HCT116 (cell line): Measurements from ENCODE around the gene DNAH7. TPM values are rescaled to one million over a fixed set of nuclear protein-coding genes. Genes with fewer than 3 reads are reported as not detected.

Experiments
- ATAC-seq: fragments of 200-7000 bp; cut with Tn5 transposase; 2 replicates; pipeline ENCODE4 v1.9.1; 2020; ENCODE audit warnings: mild to moderate bottlenecking, moderate library complexity
- BruUV-seq: library from RNA; stranded (reverse); fragments of 400-500 nt; replicated peaks from 2 replicates; lab custom pipeline; 2021; lab: Mats Ljungman, UMichigan
- CTCF ChIA-PET: fragments of 300-600 bp; sonication (Branson Sonifier 250); formaldehyde crosslinking; loops from one replicate; lab custom pipeline; 2021; ENCODE audit warnings: antibody characterized with exemption; lab: Charles Lee
- POLR2A ChIA-PET: fragments of 300-600, 350-600 bp; sonication (Branson Sonifier 250); formaldehyde crosslinking; loops from one replicate; lab custom pipeline; 2021; ENCODE audit warnings: antibody characterized with exemption; lab: Charles Lee
- RAD21 ChIA-PET, 2 experiments: fragments of 300-600 bp; sonication (Branson Sonifier 250); formaldehyde crosslinking; loops; one replicate each; lab custom pipeline; 2023; ENCODE audit warnings: low total read pairs in 2 of 2; ENCODE audit not compliant: uncharacterized antibody in 2 of 2, unreplicated experiment in 2 of 2, low non-redundant PET in 1 of 2; lab: Charles Lee
- DNase-seq: peaks from one replicate; pipeline ENCODE4 v3.0.0-alpha.2; 2010; ENCODE audit warnings: low read depth, low spot score
- H2AFZ ChIP-seq: fragments of 200-600 bp; shearing (Covaris generic), sonication (generic); 2 replicates; pipeline ENCODE4 v1.6.1; 2017; ENCODE audit warnings: low read depth, mixed run types, mixed read lengths, antibody characterized with exemption, low read length; ENCODE audit not compliant: poor library complexity, severe bottlenecking
- H3K27ac ChIP-seq: 2 replicates; pipeline ENCODE4 v1.5.1; 2012; ENCODE audit warnings: low read depth, low read length
- H3K27me3 ChIP-seq: fragments of 200-600 bp; sonication (generic); 2 replicates; pipeline ENCODE4 v1.6.1; 2016; ENCODE audit warnings: mixed run types, low read length, mixed read lengths; ENCODE audit not compliant: insufficient read depth
- H3K36me3 ChIP-seq, 2 experiments: fragments of 200-500 bp in 1 of 2; fragments of 200-600 bp in 1 of 2; sonication (Bioruptor generic) in 1 of 2; sonication (generic) in 1 of 2; 2 replicates each; pipeline versions ENCODE4 v1.5.1 to v1.6.1; 2014 to 2016; ENCODE audit warnings: low read length in 2 of 2, inconsistent platforms in 1 of 2, mixed read lengths in 1 of 2, mixed run types in 1 of 2; ENCODE audit not compliant: insufficient read depth in 2 of 2, control insufficient read depth in 1 of 2
- H3K4me1 ChIP-seq, 2 experiments: fragments of 200-600 bp in 1 of 2; sonication (generic) in 1 of 2; 2 replicates each; pipeline versions ENCODE4 v1.5.1 to v1.6.1; 2012 to 2017; ENCODE audit warnings: low read length in 2 of 2, inconsistent platforms in 1 of 2, mild to moderate bottlenecking in 1 of 2, mixed read lengths in 1 of 2, mixed run types in 1 of 2, moderate library complexity in 1 of 2; ENCODE audit not compliant: insufficient read depth in 2 of 2, control insufficient read depth in 1 of 2
- H3K4me2 ChIP-seq: fragments of 200-600 bp; sonication (generic); 2 replicates; pipeline ENCODE4 v1.6.1; 2017; ENCODE audit warnings: mixed run types, low read length, mixed read lengths
- H3K4me3 ChIP-seq, 2 experiments: fragments of 200-600 bp in 1 of 2; sonication (generic) in 1 of 2; replicated peaks in 1 of 2; 2 replicates each; pipeline ENCODE4 v1.5.1; 2011 to 2016; ENCODE audit warnings: low read length in 2 of 2, control low read depth in 1 of 2, low read depth in 1 of 2, mild to moderate bottlenecking in 1 of 2, mixed read lengths in 1 of 2, mixed run types in 1 of 2
- H3K79me2 ChIP-seq: fragments of 200-600 bp; sonication (generic); 2 replicates; pipeline ENCODE4 v1.6.1; 2017; ENCODE audit warnings: mild to moderate bottlenecking, mixed run types, low read length, moderate library complexity, mixed read lengths; ENCODE audit not compliant: insufficient read depth
- H3K9ac ChIP-seq: fragments of 200-600 bp; sonication (generic); 2 replicates; pipeline ENCODE4 v1.6.1; 2016; ENCODE audit warnings: low read length, mixed read lengths
- H3K9me2 ChIP-seq: fragments of 200-600 bp; sonication (generic), shearing (Covaris generic); 2 replicates; pipeline ENCODE4 v1.6.1; 2017; ENCODE audit warnings: mixed run types, mild to moderate bottlenecking, moderate library complexity; ENCODE audit not compliant: insufficient read depth
- H3K9me3 ChIP-seq, 2 experiments: fragments of 200-500 bp in 1 of 2; fragments of 200-600 bp in 1 of 2; sonication (Bioruptor generic) in 1 of 2; sonication (generic) in 1 of 2; 2 replicates each; pipeline ENCODE4 v1.6.1; 2014 to 2017; ENCODE audit warnings: low read length in 2 of 2, mixed read lengths in 2 of 2, inconsistent platforms in 1 of 2, low read depth in 1 of 2, mild to moderate bottlenecking in 1 of 2, mixed run types in 1 of 2, moderate library complexity in 1 of 2; ENCODE audit not compliant: control insufficient read depth in 1 of 2, insufficient read depth in 1 of 2
- H4K20me1 ChIP-seq: fragments of 200-600 bp; sonication (generic), shearing (Covaris generic); 2 replicates; pipeline ENCODE4 v1.6.1; 2017; ENCODE audit warnings: mixed run types, mild to moderate bottlenecking, moderate library complexity; ENCODE audit not compliant: insufficient read depth
- CBX3 ChIP-seq: IDR thresholded peaks from 2 replicates; pipeline ENCODE4 v1.6.1; 2012; ENCODE audit warnings: low read depth
- CEBPB ChIP-seq: IDR thresholded peaks from 2 replicates; pipeline ENCODE4 v1.6.1; 2012; ENCODE audit warnings: low read depth
- EZH2 ChIP-seq: fragments of 200-600 bp; sonication (generic); IDR thresholded peaks from 2 replicates; pipeline ENCODE4 v1.6.1; 2017; ENCODE audit warnings: antibody characterized with exemption, mixed run types
- FOSL1 ChIP-seq: IDR thresholded peaks from 2 replicates; pipeline ENCODE4 v1.6.1; 2012; ENCODE audit warnings: low read depth
- JUND ChIP-seq: IDR thresholded peaks from 2 replicates; pipeline ENCODE4 v1.6.1; 2012
- POLR2A ChIP-seq: IDR thresholded peaks from 2 replicates; pipeline ENCODE4 v1.7.0; 2011; ENCODE audit warnings: borderline replicate concordance; ENCODE audit not compliant: insufficient read depth, insufficient read length; ENCODE audit errors: extremely low read depth
- RAD21 ChIP-seq: IDR thresholded peaks from 2 replicates; pipeline ENCODE4 v1.6.1; 2012; ENCODE audit warnings: low read depth, mild to moderate bottlenecking
- SIN3A ChIP-seq: IDR thresholded peaks from 2 replicates; pipeline ENCODE4 v1.6.1; 2012; ENCODE audit warnings: low read depth
- TCF7L2 ChIP-seq: IDR thresholded peaks from 2 replicates; pipeline ENCODE4 v1.7.0; 2011; ENCODE audit warnings: borderline replicate concordance, inconsistent platforms; ENCODE audit not compliant: insufficient read depth, insufficient read length; ENCODE audit errors: extremely low read depth
- ZFX ChIP-seq: fragments of 450-650 bp; IDR thresholded peaks from 2 replicates; pipeline ENCODE4 v1.6.1; 2017
- intact Hi-C: fragments of 100-400 bp; cut with micrococcal nuclease; formaldehyde crosslinking; loops from 2 replicates; pipeline ENCODE4 v1.10.0; 2022
- total RNA-seq: library from RNA; stranded (reverse); gene quantifications from one replicate; pipeline ENCODE4 v1.2.1, GENCODE V29; 2021; ENCODE audit not compliant: unreplicated experiment
- TF ChIP-seq, protein P1 (sequence below): IDR thresholded peaks from 2 replicates; pipeline ENCODE4 v1.6.1; 2012; ENCODE audit warnings: low read depth
- TF ChIP-seq, protein P2 (sequence below): IDR thresholded peaks from 2 replicates; pipeline ENCODE4 v1.6.1; 2011; ENCODE audit warnings: mild to moderate bottlenecking, low read length, moderate library complexity; ENCODE audit not compliant: insufficient replicate concordance; ENCODE audit errors: extremely low read depth
- TF ChIP-seq, protein P3 (sequence below): IDR thresholded peaks from 2 replicates; pipeline ENCODE4 v1.6.1; 2012

Gene DNAH7
- total RNA-seq, 1 experiment from 2014 or later: not detected

DNA sequence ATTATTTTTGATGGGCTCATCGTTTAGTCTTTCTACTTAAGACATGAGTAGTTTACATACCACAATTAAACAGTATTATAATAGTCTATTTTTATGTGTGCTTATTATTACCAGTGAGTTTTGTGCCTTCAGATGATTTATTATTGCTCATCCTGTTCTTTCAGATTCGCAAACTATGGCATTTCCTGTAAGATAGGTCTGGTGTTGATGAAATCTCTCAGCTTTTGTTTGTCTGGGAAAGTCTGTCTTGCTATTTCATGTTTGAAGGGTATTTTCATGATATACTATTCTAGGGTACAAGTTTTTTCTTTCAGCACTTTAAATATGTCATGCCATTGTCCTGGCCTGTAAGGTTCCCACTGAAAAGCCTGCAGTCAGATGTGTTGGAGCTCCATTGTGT is 101.3 kb downstream of the DNAH7 start:
- CTCF ChIA-PET: no interaction called here
- Histone ChIP-seq H3K4me2 (no peak overlapping the region), H3K4me1 (no peaks in the 10 kb centered on the region)
- BruUV-seq: no TSS peak
- POLR2A ChIA-PET: no interaction called here
- TF ChIP-seq, protein P1, sequence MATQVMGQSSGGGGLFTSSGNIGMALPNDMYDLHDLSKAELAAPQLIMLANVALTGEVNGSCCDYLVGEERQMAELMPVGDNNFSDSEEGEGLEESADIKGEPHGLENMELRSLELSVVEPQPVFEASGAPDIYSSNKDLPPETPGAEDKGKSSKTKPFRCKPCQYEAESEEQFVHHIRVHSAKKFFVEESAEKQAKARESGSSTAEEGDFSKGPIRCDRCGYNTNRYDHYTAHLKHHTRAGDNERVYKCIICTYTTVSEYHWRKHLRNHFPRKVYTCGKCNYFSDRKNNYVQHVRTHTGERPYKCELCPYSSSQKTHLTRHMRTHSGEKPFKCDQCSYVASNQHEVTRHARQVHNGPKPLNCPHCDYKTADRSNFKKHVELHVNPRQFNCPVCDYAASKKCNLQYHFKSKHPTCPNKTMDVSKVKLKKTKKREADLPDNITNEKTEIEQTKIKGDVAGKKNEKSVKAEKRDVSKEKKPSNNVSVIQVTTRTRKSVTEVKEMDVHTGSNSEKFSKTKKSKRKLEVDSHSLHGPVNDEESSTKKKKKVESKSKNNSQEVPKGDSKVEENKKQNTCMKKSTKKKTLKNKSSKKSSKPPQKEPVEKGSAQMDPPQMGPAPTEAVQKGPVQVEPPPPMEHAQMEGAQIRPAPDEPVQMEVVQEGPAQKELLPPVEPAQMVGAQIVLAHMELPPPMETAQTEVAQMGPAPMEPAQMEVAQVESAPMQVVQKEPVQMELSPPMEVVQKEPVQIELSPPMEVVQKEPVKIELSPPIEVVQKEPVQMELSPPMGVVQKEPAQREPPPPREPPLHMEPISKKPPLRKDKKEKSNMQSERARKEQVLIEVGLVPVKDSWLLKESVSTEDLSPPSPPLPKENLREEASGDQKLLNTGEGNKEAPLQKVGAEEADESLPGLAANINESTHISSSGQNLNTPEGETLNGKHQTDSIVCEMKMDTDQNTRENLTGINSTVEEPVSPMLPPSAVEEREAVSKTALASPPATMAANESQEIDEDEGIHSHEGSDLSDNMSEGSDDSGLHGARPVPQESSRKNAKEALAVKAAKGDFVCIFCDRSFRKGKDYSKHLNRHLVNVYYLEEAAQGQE: no peak
- TF ChIP-seq TCF7L2 (no peak), JUND (no peak), CEBPB (no peak), FOSL1 (no peak), SIN3A (no peak), RAD21 (no peak), CBX3 (no peak), ZFX (no peak), POLR2A (no peak), EZH2 (no peak)
- TF ChIP-seq, protein P2, sequence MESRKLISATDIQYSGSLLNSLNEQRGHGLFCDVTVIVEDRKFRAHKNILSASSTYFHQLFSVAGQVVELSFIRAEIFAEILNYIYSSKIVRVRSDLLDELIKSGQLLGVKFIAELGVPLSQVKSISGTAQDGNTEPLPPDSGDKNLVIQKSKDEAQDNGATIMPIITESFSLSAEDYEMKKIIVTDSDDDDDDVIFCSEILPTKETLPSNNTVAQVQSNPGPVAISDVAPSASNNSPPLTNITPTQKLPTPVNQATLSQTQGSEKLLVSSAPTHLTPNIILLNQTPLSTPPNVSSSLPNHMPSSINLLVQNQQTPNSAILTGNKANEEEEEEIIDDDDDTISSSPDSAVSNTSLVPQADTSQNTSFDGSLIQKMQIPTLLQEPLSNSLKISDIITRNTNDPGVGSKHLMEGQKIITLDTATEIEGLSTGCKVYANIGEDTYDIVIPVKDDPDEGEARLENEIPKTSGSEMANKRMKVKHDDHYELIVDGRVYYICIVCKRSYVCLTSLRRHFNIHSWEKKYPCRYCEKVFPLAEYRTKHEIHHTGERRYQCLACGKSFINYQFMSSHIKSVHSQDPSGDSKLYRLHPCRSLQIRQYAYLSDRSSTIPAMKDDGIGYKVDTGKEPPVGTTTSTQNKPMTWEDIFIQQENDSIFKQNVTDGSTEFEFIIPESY: no peak
- TF ChIP-seq, protein P3, sequence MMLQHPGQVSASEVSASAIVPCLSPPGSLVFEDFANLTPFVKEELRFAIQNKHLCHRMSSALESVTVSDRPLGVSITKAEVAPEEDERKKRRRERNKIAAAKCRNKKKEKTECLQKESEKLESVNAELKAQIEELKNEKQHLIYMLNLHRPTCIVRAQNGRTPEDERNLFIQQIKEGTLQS: no peak
- TF ChIP-seq, all 23 proteins: peak for 0
- Histone ChIP-seq H3K79me2 (no peaks in the 10 kb centered on the region), H4K20me1 (no peaks in the 10 kb centered on the region), H3K27ac (no peak overlapping the region), H3K9me3 (no peaks in the 10 kb centered on the region), H2AFZ (no peak overlapping the region), H3K9ac (no peak overlapping the region), H3K4me3 (no peak overlapping the region), H3K9me2 (no peaks in the 10 kb centered on the region), H3K27me3 (no peaks in the 10 kb centered on the region), H3K36me3 (no peaks in the 10 kb centered on the region)
- DNase-seq (no peak), ATAC-seq (no peak)
- RAD21 ChIA-PET: no interaction called here
- intact Hi-C loops: no loop called here
